SH-SY5Y (cell line): Measurements from ENCODE around the gene SGCD.

Experiments used
- GATA2 ChIP-seq: IDR thresholded peaks from 2 replicates; pipeline ENCODE4 v1.6.1; 2011; ENCODE audit warnings: mild to moderate bottlenecking, low read depth, low read length
- GATA3 ChIP-seq: IDR thresholded peaks from 2 replicates; pipeline ENCODE4 v1.6.1; 2011; ENCODE audit warnings: low read depth, mild to moderate bottlenecking, low read length, moderate library complexity

GRCh38 chr5:156588306-156588705, 261.3 kb downstream of the SGCD start:
- no peak for TF ChIP-seq GATA2
- TF ChIP-seq GATA3 = no peak
